WTC11 (cell line): ENCODE data around the gene PTPN9. TPM values are rescaled to one million over a fixed set of nuclear protein-coding genes. Genes with fewer than 3 reads are reported as not detected.

Source experiments
- ATAC-seq: fragments of 200-7000 bp; cut with Tn5 transposase; 2 replicates; pipeline ENCODE4 v1.10.0; 2021; ENCODE audit warnings: mild to moderate bottlenecking, moderate library complexity
- CTCF ChIA-PET: fragments of 300-600 bp; sonication (Branson Sonifier 250); formaldehyde crosslinking; loops from one replicate; lab custom pipeline; 2021; ENCODE audit warnings: antibody characterized with exemption; lab: Charles Lee
- POLR2A ChIA-PET: fragments of 350-600 bp; sonication (Branson Sonifier 250); formaldehyde crosslinking; loops from one replicate; lab custom pipeline; 2021; ENCODE audit warnings: antibody characterized with exemption; lab: Charles Lee
- DNase-seq: peaks from one replicate; pipeline ENCODE4 v3.0.0; 2021; ENCODE audit warnings: low spot score
- H3K27ac Mint-ChIP-seq: 2 replicates; pipeline ENCODE4 v1.8.0; 2021; ENCODE audit warnings: mixed read lengths
- H3K27me3 Mint-ChIP-seq: 2 replicates; pipeline ENCODE4 v1.8.0; 2021; ENCODE audit warnings: low read depth, mild to moderate bottlenecking, moderate library complexity, mixed read lengths
- H3K36me3 Mint-ChIP-seq: 2 replicates; pipeline ENCODE4 v1.8.0; 2021; ENCODE audit warnings: mixed read lengths
- H3K4me1 Mint-ChIP-seq: 2 replicates; pipeline ENCODE4 v1.8.0; 2022; ENCODE audit warnings: mixed read lengths
- H3K4me3 Mint-ChIP-seq: 2 replicates; pipeline ENCODE4 v1.8.0; 2021; ENCODE audit warnings: mild to moderate bottlenecking, moderate library complexity, mixed read lengths
- H3K9me3 Mint-ChIP-seq: 2 replicates; pipeline ENCODE4 v1.8.0; 2021; ENCODE audit warnings: mixed read lengths
- CBFB ChIP-seq: sonication (generic); formaldehyde crosslinking; IDR thresholded peaks from 2 replicates; pipeline ENCODE4 v1.8.1; 2022; ENCODE audit warnings: mild to moderate bottlenecking, low read depth, missing genetic modification reagents
- ELF4 ChIP-seq: sonication (generic); formaldehyde crosslinking; IDR thresholded peaks from 2 replicates; pipeline ENCODE4 v1.8.1; 2022; ENCODE audit warnings: low read depth, mild to moderate bottlenecking, moderate library complexity, missing genetic modification reagents
- EMX1 ChIP-seq: fragments of 250-450 bp; sonication (Bioruptor Pico); IDR thresholded peaks from 2 replicates; pipeline ENCODE4 v1.8.0; 2021; ENCODE audit warnings: mild to moderate bottlenecking
- ETV6 ChIP-seq: sonication (generic); formaldehyde crosslinking; IDR thresholded peaks from 2 replicates; pipeline ENCODE4 v1.8.1; 2022; ENCODE audit warnings: mild to moderate bottlenecking, missing genetic modification reagents
- FOXJ3 ChIP-seq: sonication (generic); formaldehyde crosslinking; IDR thresholded peaks from 2 replicates; pipeline ENCODE4 v1.9.0; 2021; ENCODE audit warnings: missing genetic modification reagents, mild to moderate bottlenecking, borderline replicate concordance
- FOXP1 ChIP-seq: sonication (generic); formaldehyde crosslinking; IDR thresholded peaks from 2 replicates; pipeline ENCODE4 v1.8.0; 2022; ENCODE audit warnings: missing genetic modification reagents, mild to moderate bottlenecking, moderate library complexity, borderline replicate concordance
- FOXP4 ChIP-seq: sonication (generic); formaldehyde crosslinking; IDR thresholded peaks from 2 replicates; pipeline ENCODE4 v1.8.0; 2022; ENCODE audit warnings: mild to moderate bottlenecking, missing genetic modification reagents
- GRHL2 ChIP-seq: fragments of 250-450 bp; sonication (Bioruptor Pico); IDR thresholded peaks from 2 replicates; pipeline ENCODE4 v1.8.0; 2022; ENCODE audit warnings: mild to moderate bottlenecking, moderate library complexity; ENCODE audit not compliant: insufficient replicate concordance, severe bottlenecking
- IRF2 ChIP-seq: sonication (generic); formaldehyde crosslinking; IDR thresholded peaks from 2 replicates; pipeline ENCODE4 v1.8.0; 2022; ENCODE audit warnings: low read depth, missing genetic modification reagents, borderline replicate concordance
- JAZF1 ChIP-seq: fragments of 250-450 bp; sonication (Bioruptor Pico); IDR thresholded peaks from 2 replicates; pipeline ENCODE4 v1.9.0; 2021; ENCODE audit warnings: moderate library complexity, mild to moderate bottlenecking, inconsistent platforms
- KAT7 ChIP-seq: sonication (generic); formaldehyde crosslinking; IDR thresholded peaks from 2 replicates; pipeline ENCODE4 v1.8.1; 2023; ENCODE audit warnings: missing genetic modification reagents, mild to moderate bottlenecking, borderline replicate concordance
- NR1H2 ChIP-seq: sonication (generic); formaldehyde crosslinking; IDR thresholded peaks from 2 replicates; pipeline ENCODE4 v1.9.0; 2021; ENCODE audit warnings: mild to moderate bottlenecking, moderate library complexity, missing genetic modification reagents
- NR3C1 ChIP-seq: sonication (generic); formaldehyde crosslinking; conservative IDR thresholded peaks from 2 replicates; pipeline ENCODE4 v1.8.1; 2023; ENCODE audit warnings: low read depth, mild to moderate bottlenecking, missing genetic modification reagents
- SOX15 ChIP-seq: fragments of 250-450 bp; sonication (Bioruptor Pico); IDR thresholded peaks from 2 replicates; pipeline ENCODE4 v1.9.0; 2021; ENCODE audit warnings: mild to moderate bottlenecking
- SP1 ChIP-seq: sonication (generic); formaldehyde crosslinking; conservative IDR thresholded peaks from 2 replicates; pipeline ENCODE4 v1.8.1; 2022; ENCODE audit warnings: missing genetic modification reagents
- TEAD4 ChIP-seq: sonication (generic); formaldehyde crosslinking; IDR thresholded peaks from 2 replicates; pipeline ENCODE4 v1.8.0; 2022; ENCODE audit warnings: mild to moderate bottlenecking, missing genetic modification reagents
- TP53 ChIP-seq: sonication (generic); formaldehyde crosslinking; IDR thresholded peaks from 2 replicates; pipeline ENCODE4 v1.8.1; 2023; ENCODE audit warnings: mild to moderate bottlenecking, missing genetic modification reagents
- ZBTB21 ChIP-seq: sonication (generic); formaldehyde crosslinking; IDR thresholded peaks from 2 replicates; pipeline ENCODE4 v1.8.1; 2023; ENCODE audit warnings: mild to moderate bottlenecking, missing genetic modification reagents, borderline replicate concordance
- ZMAT4 ChIP-seq: fragments of 250-450 bp; sonication (Bioruptor Pico); IDR thresholded peaks from 2 replicates; pipeline ENCODE4 v1.9.0; 2021; ENCODE audit warnings: mild to moderate bottlenecking
- ZNF219 ChIP-seq: sonication (generic); formaldehyde crosslinking; IDR thresholded peaks from 2 replicates; pipeline ENCODE4 v1.8.0; 2023; ENCODE audit warnings: missing genetic modification reagents, mild to moderate bottlenecking, borderline replicate concordance
- ZNF232 ChIP-seq: sonication (generic); formaldehyde crosslinking; IDR thresholded peaks from 2 replicates; pipeline ENCODE4 v1.8.0; 2022; ENCODE audit warnings: mild to moderate bottlenecking, missing genetic modification reagents
- ZNF396 ChIP-seq: fragments of 250-450 bp; sonication (Bioruptor Pico); IDR thresholded peaks from 2 replicates; pipeline ENCODE4 v1.8.0; 2021; ENCODE audit warnings: mild to moderate bottlenecking, moderate library complexity, borderline replicate concordance
- ZNF416 ChIP-seq: fragments of 250-450 bp; sonication (Bioruptor Pico); IDR thresholded peaks from 2 replicates; pipeline ENCODE4 v1.9.0; 2021; ENCODE audit warnings: mild to moderate bottlenecking, inconsistent platforms
- ZNF671 ChIP-seq: fragments of 250-450 bp; sonication (Bioruptor Pico); IDR thresholded peaks from 2 replicates; pipeline ENCODE4 v1.8.0; 2021; ENCODE audit warnings: mild to moderate bottlenecking
- total RNA-seq: library from RNA; stranded (reverse); gene quantifications from 3 replicates; pipeline ENCODE4 v1.2.3, GENCODE V29; 2021
- TF ChIP-seq, protein P1 (sequence below): fragments of 250-450 bp; sonication (Bioruptor Pico); conservative IDR thresholded peaks from 2 replicates; pipeline ENCODE4 v1.9.0; 2021; ENCODE audit warnings: mild to moderate bottlenecking
- TF ChIP-seq, protein P2 (sequence below): sonication (generic); formaldehyde crosslinking; IDR thresholded peaks from 2 replicates; pipeline ENCODE4 v1.8.1; 2023; ENCODE audit warnings: mild to moderate bottlenecking, missing genetic modification reagents, moderate library complexity

The PTPN9 gene
- total RNA-seq, 1 experiment from 2014 or later, result 45.5 TPM

DNA sequence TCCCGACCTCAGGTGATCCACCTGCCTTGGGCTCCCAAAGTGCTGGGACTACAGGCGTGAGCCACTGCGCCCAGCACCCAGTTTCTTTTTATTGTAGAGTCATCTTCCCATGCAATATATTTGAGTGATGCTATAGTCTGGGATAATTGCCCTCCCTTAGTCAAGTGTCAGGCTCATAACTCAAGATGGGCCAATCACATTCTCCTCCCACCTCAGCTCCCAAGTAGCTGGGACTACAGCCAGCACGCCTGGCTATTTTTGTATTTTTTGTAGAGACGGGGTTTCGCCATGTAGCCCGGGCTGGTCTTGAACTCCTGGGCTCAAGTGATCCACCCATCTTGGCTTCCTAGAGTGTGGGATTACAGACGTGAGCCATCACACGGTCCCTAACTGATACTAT is 15.2 kb upstream of the PTPN9 start:
- TF ChIP-seq, protein P1, sequence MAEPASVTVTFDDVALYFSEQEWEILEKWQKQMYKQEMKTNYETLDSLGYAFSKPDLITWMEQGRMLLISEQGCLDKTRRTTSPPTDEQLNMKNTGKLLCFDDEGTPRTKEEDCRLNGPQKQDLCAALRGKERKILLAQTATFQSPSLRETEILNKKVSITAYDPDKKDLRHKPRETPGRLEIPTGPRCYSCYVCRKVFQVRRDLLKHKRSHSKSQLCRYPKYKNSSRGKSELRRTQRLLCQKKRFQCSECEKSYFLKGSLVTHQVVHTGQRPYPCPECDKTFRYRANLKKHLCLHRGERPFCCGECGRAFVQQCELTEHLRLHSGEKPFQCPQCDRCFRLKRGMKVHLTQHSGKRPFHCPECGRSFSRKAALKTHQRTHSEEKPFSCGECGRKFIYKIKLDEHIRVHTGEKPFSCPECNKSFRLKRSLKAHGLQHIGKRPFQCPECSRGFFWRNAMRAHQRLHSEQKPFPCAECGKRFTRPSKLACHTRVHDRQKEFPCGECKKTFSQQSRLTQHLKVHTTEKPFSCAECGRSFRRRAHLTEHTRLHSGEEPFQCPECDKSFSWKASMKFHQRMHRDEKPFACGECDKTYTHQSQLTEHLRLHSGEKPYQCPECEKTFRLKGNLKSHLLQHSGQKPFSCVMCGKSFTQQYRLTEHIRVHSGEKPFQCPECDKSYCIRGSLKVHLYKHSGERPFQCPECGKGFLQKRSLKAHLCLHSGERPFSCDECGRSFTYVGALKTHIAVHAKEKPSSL (CRISPR knock-in tag), result no peak
- TF ChIP-seq ELF4 (CRISPR knock-in tag), result no peak
- no peak for TF ChIP-seq CBFB (CRISPR knock-in tag)
- no peak for TF ChIP-seq TEAD4 (CRISPR knock-in tag)
- TF ChIP-seq ETV6 (CRISPR knock-in tag), result no peak
- TF ChIP-seq GRHL2 (CRISPR knock-in tag), result no peak
- TF ChIP-seq SOX15 (CRISPR knock-in tag), result no peak
- TF ChIP-seq FOXJ3 (CRISPR knock-in tag), result no peak
- TF ChIP-seq ZNF416 (CRISPR knock-in tag), result no peak
- TF ChIP-seq, all 79 proteins: peak for 0
- ChIA-PET CTCF (interaction anchor here (1.3 kb wide), 1 partner anchor 54 kb away, joined by 5 read pairs; the partner anchor contains the start of gene SNX33), POLR2A (no interaction called here)
- H3K27ac Mint-ChIP-seq, result no peak overlapping the region
- no peaks in the 10 kb centered on the region for H3K27me3 Mint-ChIP-seq
- no peaks in the 10 kb centered on the region for H3K4me1 Mint-ChIP-seq
- no peak overlapping the region for H3K4me3 Mint-ChIP-seq
- peaks cover 20% of the 10 kb centered on the region for H3K36me3 Mint-ChIP-seq
- no peaks in the 10 kb centered on the region for H3K9me3 Mint-ChIP-seq
- DNase-seq, result no peak
- ATAC-seq, result no peak

DNA sequence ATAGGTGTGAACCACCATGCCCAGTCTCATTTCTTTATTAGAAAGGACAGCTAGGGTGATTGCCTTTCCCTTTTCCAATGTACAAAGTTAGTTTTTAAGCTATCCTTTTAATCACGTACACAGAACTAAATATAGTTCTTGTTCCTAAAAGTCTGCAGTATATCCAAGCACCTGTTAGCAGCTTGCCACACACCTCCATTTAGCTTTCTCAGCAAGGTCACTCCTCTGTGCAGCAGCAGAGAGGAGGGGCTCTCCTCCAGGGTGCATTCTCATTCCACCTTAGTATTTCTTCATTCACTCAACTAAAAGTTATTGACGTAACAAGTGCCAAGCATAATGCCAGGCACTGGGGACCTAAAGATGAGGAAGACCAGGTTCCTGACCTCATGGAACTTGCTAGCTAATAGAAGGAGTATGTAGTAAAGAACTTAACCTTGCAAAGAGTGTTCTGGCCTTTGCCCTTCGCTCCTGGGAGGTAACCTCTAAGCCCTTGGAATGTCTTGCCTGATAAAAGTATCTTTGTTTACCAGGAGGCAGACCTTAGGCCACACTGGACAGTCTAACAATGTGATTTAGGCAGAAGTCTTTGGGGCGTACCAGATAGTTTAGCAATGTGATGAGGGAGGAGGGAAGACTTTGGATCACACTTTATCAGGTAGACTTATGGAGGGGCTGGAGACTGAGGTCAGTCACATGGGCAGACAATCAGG is 12.7 kb upstream of the PTPN9 start:
- peaks cover 18% of the 10 kb centered on the region for H3K36me3 Mint-ChIP-seq
- ChIA-PET POLR2A (interaction anchor here (0.6 kb wide), 1 partner anchor 960 kb away, joined by 3 read pairs; no protein-coding TSS in a partner anchor), CTCF (interaction anchor here (1.2 kb wide), 1 partner anchor 140 kb away, joined by 4 read pairs; the partner anchor contains the start of gene SIN3A)
- H3K4me1 Mint-ChIP-seq, result no peaks in the 10 kb centered on the region
- no peak for DNase-seq
- no peaks in the 10 kb centered on the region for H3K27me3 Mint-ChIP-seq
- no peak overlapping the region for H3K4me3 Mint-ChIP-seq
- peak overlapping the region; percentile 67; the same call in 1 of the 2 replicates for H3K27ac Mint-ChIP-seq
- TF ChIP-seq TEAD4 (CRISPR knock-in tag) (no peak), FOXP4 (CRISPR knock-in tag) (no peak), KAT7 (CRISPR knock-in tag) (no peak), FOXP1 (CRISPR knock-in tag) (no peak), NR3C1 (no peak), ZMAT4 (CRISPR knock-in tag) (no peak), ZNF416 (CRISPR knock-in tag) (no peak), ZNF219 (no peak), JAZF1 (CRISPR knock-in tag) (no peak), ZNF232 (CRISPR knock-in tag) (no peak)
- no peaks in the 10 kb centered on the region for H3K9me3 Mint-ChIP-seq
- no peak for ATAC-seq

DNA sequence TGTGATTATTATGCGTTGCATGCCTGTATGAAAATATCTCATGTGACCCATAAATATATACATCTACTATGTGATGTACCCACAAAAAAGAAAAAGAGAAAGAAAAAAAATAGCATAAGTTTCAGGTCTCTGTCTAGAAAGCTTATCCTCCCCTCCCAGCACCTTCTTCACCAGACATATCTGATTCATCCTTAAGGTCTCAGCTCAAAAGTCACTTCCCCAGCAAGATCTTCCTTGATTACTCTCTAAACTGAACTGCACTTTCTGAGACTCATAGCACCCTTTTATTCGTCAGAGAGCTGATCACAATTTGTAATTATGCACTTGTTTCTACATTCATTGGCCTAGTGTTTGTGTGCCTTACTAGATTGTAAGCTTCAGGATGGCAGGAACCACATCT is 11.1 kb upstream of the PTPN9 start:
- H3K9me3 Mint-ChIP-seq, result no peaks in the 10 kb centered on the region
- POLR2A ChIA-PET, result interaction anchor here (0.5 to 0.9 kb wide), 2 partner anchors 29 to 223 kb away, joined by 3 to 5 read pairs; no protein-coding TSS in a partner anchor
- DNase-seq (no peak), ATAC-seq (no peak)
- no peak overlapping the region for H3K27ac Mint-ChIP-seq
- no peaks in the 10 kb centered on the region for H3K4me1 Mint-ChIP-seq
- TF ChIP-seq TEAD4 (CRISPR knock-in tag), result no peak
- TF ChIP-seq NR1H2, result no peak
- TF ChIP-seq ZNF219, result no peak
- no peak for TF ChIP-seq ZBTB21 (CRISPR knock-in tag)
- TF ChIP-seq ZNF396 (CRISPR knock-in tag), result no peak
- TF ChIP-seq TP53, result no peak
- TF ChIP-seq FOXP1 (CRISPR knock-in tag), result no peak
- TF ChIP-seq KAT7 (CRISPR knock-in tag), result no peak
- TF ChIP-seq IRF2 (CRISPR knock-in tag), result no peak
- TF ChIP-seq ETV6 (CRISPR knock-in tag), result no peak
- no peak for TF ChIP-seq ZNF671 (CRISPR knock-in tag)
- TF ChIP-seq SP1 (CRISPR knock-in tag), result no peak
- no peak for TF ChIP-seq EMX1 (CRISPR knock-in tag)
- TF ChIP-seq, protein P2, sequence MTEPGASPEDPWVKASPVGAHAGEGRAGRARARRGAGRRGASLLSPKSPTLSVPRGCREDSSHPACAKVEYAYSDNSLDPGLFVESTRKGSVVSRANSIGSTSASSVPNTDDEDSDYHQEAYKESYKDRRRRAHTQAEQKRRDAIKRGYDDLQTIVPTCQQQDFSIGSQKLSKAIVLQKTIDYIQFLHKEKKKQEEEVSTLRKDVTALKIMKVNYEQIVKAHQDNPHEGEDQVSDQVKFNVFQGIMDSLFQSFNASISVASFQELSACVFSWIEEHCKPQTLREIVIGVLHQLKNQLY, result no peak
- no peaks in the 10 kb centered on the region for H3K27me3 Mint-ChIP-seq
- no peak overlapping the region for H3K4me3 Mint-ChIP-seq
- peaks cover 15% of the 10 kb centered on the region for H3K36me3 Mint-ChIP-seq
- CTCF ChIA-PET, result no interaction called here
